ENCODE results near the gene HAND1. TPM values are rescaled to one million over a fixed set of nuclear protein-coding genes. Genes with fewer than 3 reads are reported as not detected.
A peak's percentile ranks its signal among the peaks of the same experiment; 100 is the strongest.

HAND1 gene
- total and polyA plus RNA-seq, 8 donors, result 0.08 to 0.09 TPM; not detected in 6

GRCh38 chr5:154477382-154478223 is 424 bp downstream of the HAND1 start:
- Histone ChIP-seq H3K27me3 (peaks cover 7 to 73% (median 32%) of the 10 kb centered on the region in 4 donors), H3K4me1 (peaks cover 0 to 8% (median 3%) of the 10 kb centered on the region in 3 donors), H3K9me3 (no peaks in the 10 kb centered on the region), H3K27ac (no peak overlapping the region), H3K4me3 (peak overlapping the region; percentile 6 to 43 (median 23)), H3K36me3 (no peaks in the 10 kb centered on the region)
- intact Hi-C loops (cut with DNase I), result loop anchor here in 1 of 3 donors (10.0 kb wide), 1 partner anchor 147 kb away; no protein-coding TSS in a partner anchor
- peak in 1 of 6 donors; percentile 49 for DNase-seq
- no peak for FAIRE-seq
- 4% methylated on average over 56 to 68 of the region's 68 CpGs for WGBS, 2 donors
- no peak for TF ChIP-seq CTCF (IDR thresholded peaks at IDR 0.05)
- peak; percentile 29 to 57 (median 49) for ATAC-seq

- FAIRE-seq (no peak), DNase-seq (peak in 1 of 6 donors; percentile 44), ATAC-seq (no peak)
- Histone ChIP-seq H3K4me3 (peak overlapping the region in 1 of 4 donors; percentile 43), H3K4me1 (peaks cover 0 to 6% (median 3%) of the 10 kb centered on the region in 3 donors), H3K27me3 (peaks cover 7 to 66% (median 32%) of the 10 kb centered on the region in 4 donors), H3K36me3 (no peaks in the 10 kb centered on the region), H3K9me3 (no peaks in the 10 kb centered on the region), H3K27ac (no peak overlapping the region)
- no peak for TF ChIP-seq CTCF (IDR thresholded peaks at IDR 0.05)
- 8% methylated on average over 38 of the region's 38 CpGs for WGBS, 2 donors
- intact Hi-C loops (cut with DNase I), result loop anchor here in 1 of 3 donors (10.0 kb wide), 1 partner anchor 148 kb away; no protein-coding TSS in a partner anchor
Measured at GRCh38 chr5:154476354-154477205, 1.4 kb downstream of the HAND1 start.

- H3K36me3 ChIP-seq, result no peaks in the 10 kb centered on the region
- H3K27ac ChIP-seq, result no peak overlapping the region
- WGBS, 2 donors, result 8 to 9% methylated on average over 46 of the region's 46 CpGs
- FAIRE-seq, result no peak
- no peak overlapping the region for H3K4me3 ChIP-seq
- peak in 1 of 6 donors; percentile 66 for DNase-seq
- peaks cover 6 to 58% (median 30%) of the 10 kb centered on the region in 4 donors for H3K27me3 ChIP-seq
- intact Hi-C loops (cut with DNase I), result loop anchor here in 1 of 3 donors (10.0 kb wide), 1 partner anchor 149 kb away; no protein-coding TSS in a partner anchor
- no peaks in the 10 kb centered on the region for H3K9me3 ChIP-seq
- no peak for TF ChIP-seq CTCF (IDR thresholded peaks at IDR 0.05)
- peaks cover 0 to 6% (median 3%) of the 10 kb centered on the region in 3 donors for H3K4me1 ChIP-seq
- no peak for ATAC-seq
Measured at GRCh38 chr5:154475591-154476353, 2.3 kb downstream of the HAND1 start.

GRCh38 chr5:154474396-154475334 is 3.4 kb downstream of the HAND1 start:
- FAIRE-seq (no peak), ATAC-seq (no peak), DNase-seq (no peak)
- peaks cover 0 to 49% (median 26%) of the 10 kb centered on the region in 4 donors for H3K27me3 ChIP-seq
- no peaks in the 10 kb centered on the region for H3K36me3 ChIP-seq
- H3K4me1 ChIP-seq, result peaks cover 0 to 6% (median 3%) of the 10 kb centered on the region in 3 donors
- no peak overlapping the region for H3K27ac ChIP-seq
- 19 to 22% methylated on average over 17 of the region's 17 CpGs for WGBS, 2 donors
- no peak for TF ChIP-seq CTCF (IDR thresholded peaks at IDR 0.05)
- no peak overlapping the region for H3K4me3 ChIP-seq
- intact Hi-C loops (cut with DNase I), result loop anchor here in 1 of 3 donors (10.0 kb wide), 1 partner anchor 150 kb away; no protein-coding TSS in a partner anchor
- H3K9me3 ChIP-seq, result no peaks in the 10 kb centered on the region

Measured in pancreas (tissue), 10 donors.